IMR-90 (cell line): Measurements from ENCODE around the gene NTN4. TPM values are rescaled to one million over a fixed set of nuclear protein-coding genes. Genes with fewer than 3 reads are reported as not detected.

Experiments
- ATAC-seq: fragments of 200-7000 bp; cut with Tn5 transposase; 2 replicates; pipeline ENCODE4 v1.9.1; 2020; ENCODE audit warnings: low read depth, mild to moderate bottlenecking, moderate library complexity
- BruUV-seq: library from RNA; stranded (reverse); fragments of 400-500 nt; replicated peaks from 2 replicates; lab custom pipeline; 2021; lab: Mats Ljungman, UMichigan
- CTCF ChIA-PET: fragments of 300-600 bp; formaldehyde crosslinking; extraction: SDS; loops from one replicate; lab custom pipeline; 2021; ENCODE audit warnings: antibody characterized with exemption; lab: Yijun Ruan, JAX
- POLR2A ChIA-PET: fragments of 300-600 bp; sonication (Branson Sonifier 250); formaldehyde crosslinking; loops from one replicate; lab custom pipeline; 2022; ENCODE audit warnings: antibody characterized with exemption; ENCODE audit not compliant: unreplicated experiment; lab: Charles Lee
- DNase-seq: peaks from one replicate; pipeline ENCODE4 v3.0.0; 2013
- H2AFZ ChIP-seq: replicated peaks from 2 replicates; pipeline ENCODE3; 2013; ENCODE audit warnings: low read length, mild to moderate bottlenecking; ENCODE audit not compliant: poor library complexity
- H2AK5ac ChIP-seq: 2 replicates; pipeline ENCODE4 v1.6.1; 2013; ENCODE audit warnings: low read depth, low read length, inconsistent platforms
- H2AK9ac ChIP-seq: replicated peaks from 2 replicates; pipeline ENCODE3; 2013; ENCODE audit warnings: mild to moderate bottlenecking, low read depth, low read length, moderate library complexity; ENCODE audit not compliant: poor library complexity
- H2BK120ac ChIP-seq: 2 replicates; pipeline ENCODE4 v1.6.1; 2013; ENCODE audit warnings: low read depth, low read length, inconsistent platforms
- H2BK15ac ChIP-seq: 3 replicates; pipeline ENCODE4 v1.6.1; 2013; ENCODE audit warnings: low read depth, low read length, inconsistent platforms
- H2BK20ac ChIP-seq: 2 replicates; pipeline ENCODE4 v1.6.1; 2013; ENCODE audit warnings: low read depth, mild to moderate bottlenecking, inconsistent platforms, low read length, moderate library complexity
- H2BK5ac ChIP-seq: 2 replicates; pipeline ENCODE4 v1.6.1; 2013; ENCODE audit warnings: mild to moderate bottlenecking, low read depth, low read length, inconsistent platforms; ENCODE audit not compliant: poor library complexity, severe bottlenecking
- H3K14ac ChIP-seq: replicated peaks from 2 replicates; pipeline ENCODE4 v1.6.1; 2013; ENCODE audit warnings: low read depth, low read length, inconsistent platforms
- H3K18ac ChIP-seq: 2 replicates; pipeline ENCODE4 v1.6.1; 2013; ENCODE audit warnings: low read depth, low read length, control low read depth
- H3K23ac ChIP-seq: 2 replicates; pipeline ENCODE4 v1.6.1; 2013; ENCODE audit warnings: low read depth, low read length, inconsistent platforms
- H3K27ac ChIP-seq: 2 replicates; pipeline ENCODE4 v1.5.1; 2013; ENCODE audit warnings: mild to moderate bottlenecking, control low read depth, low read length; ENCODE audit not compliant: insufficient read depth
- H3K27me3 ChIP-seq: 2 replicates; pipeline ENCODE4 v1.6.1; 2013; ENCODE audit warnings: low read length; ENCODE audit not compliant: control insufficient read depth, insufficient read depth
- H3K36me3 ChIP-seq: 2 replicates; pipeline ENCODE4 v1.6.1; 2013; ENCODE audit warnings: low read length, mixed read lengths; ENCODE audit not compliant: control insufficient read depth, insufficient read depth
- H3K4ac ChIP-seq: 2 replicates; pipeline ENCODE4 v1.6.1; 2013; ENCODE audit warnings: low read depth, low read length, inconsistent platforms
- H3K4me1 ChIP-seq: 2 replicates; pipeline ENCODE4 v1.6.1; 2013; ENCODE audit warnings: low read length, mixed read lengths; ENCODE audit not compliant: control insufficient read depth, insufficient read depth
- H3K4me2 ChIP-seq: 2 replicates; pipeline ENCODE4 v1.6.1; 2013; ENCODE audit warnings: low read depth, mild to moderate bottlenecking, control low read depth, low read length, moderate library complexity
- H3K4me3 ChIP-seq: 2 replicates; pipeline ENCODE4 v1.5.1; 2013; ENCODE audit warnings: low read depth, mild to moderate bottlenecking, control low read depth, low read length, moderate library complexity; ENCODE audit not compliant: insufficient read depth
- H3K56ac ChIP-seq: 2 replicates; pipeline ENCODE4 v1.6.1; 2013; ENCODE audit warnings: low read length, inconsistent platforms; ENCODE audit not compliant: insufficient read depth; ENCODE audit errors: extremely low read depth
- H3K79me1 ChIP-seq, 2 experiments: 2 replicates each; pipeline ENCODE4 v1.6.1; 2013; ENCODE audit warnings: low read length in 2 of 2, inconsistent platforms in 1 of 2, low read depth in 1 of 2
- H3K9ac ChIP-seq: 2 replicates; pipeline ENCODE4 v1.6.1; 2013; ENCODE audit warnings: low read depth, low read length, control low read depth
- H3K9me1 ChIP-seq: 2 replicates; pipeline ENCODE4 v1.6.1; 2013; ENCODE audit warnings: low read length, inconsistent platforms; ENCODE audit not compliant: insufficient read depth
- H3K9me3 ChIP-seq: 2 replicates; pipeline ENCODE4 v1.6.1; 2013; ENCODE audit warnings: low read length; ENCODE audit not compliant: control insufficient read depth, insufficient read depth
- H4K20me1 ChIP-seq: 2 replicates; pipeline ENCODE4 v1.6.1; 2013; ENCODE audit warnings: low read length, inconsistent platforms; ENCODE audit not compliant: insufficient read depth
- H4K5ac ChIP-seq: 2 replicates; pipeline ENCODE4 v1.6.1; 2013; ENCODE audit warnings: mild to moderate bottlenecking, low read depth, low read length, control low read depth
- H4K8ac ChIP-seq, 2 experiments: 2 replicates each; pipeline ENCODE4 v1.6.1; 2013; ENCODE audit warnings: low read depth in 2 of 2, low read length in 2 of 2, control low read depth in 1 of 2, inconsistent platforms in 1 of 2
- H4K91ac ChIP-seq: 2 replicates; pipeline ENCODE4 v1.6.1; 2013; ENCODE audit warnings: low read depth, low read length, inconsistent platforms; ENCODE audit not compliant: insufficient read depth
- BHLHE40 ChIP-seq: fragments of 150-350 bp; IDR thresholded peaks from 2 replicates; pipeline ENCODE4 v1.6.1; 2016; ENCODE audit warnings: mild to moderate bottlenecking, low read depth, low read length
- CEBPB ChIP-seq: IDR thresholded peaks from 2 replicates; pipeline ENCODE4 v1.6.1; 2012; ENCODE audit warnings: low read depth, low read length, improper control_type of control experiment
- CHD1 ChIP-seq: IDR thresholded peaks from 2 replicates; pipeline ENCODE4 v1.6.1; 2012; ENCODE audit warnings: low read depth, low read length, improper control_type of control experiment
- ELK1 ChIP-seq: fragments of 150-350 bp; IDR thresholded peaks from 2 replicates; pipeline ENCODE4 v1.6.1; 2016; ENCODE audit warnings: low read depth, mild to moderate bottlenecking, low read length, moderate library complexity, borderline replicate concordance
- FOS ChIP-seq: fragments of 150-350 bp; IDR thresholded peaks from 2 replicates; pipeline ENCODE4 v1.6.1; 2016; ENCODE audit warnings: low read depth, low read length
- MAFK ChIP-seq: IDR thresholded peaks from 2 replicates; pipeline ENCODE4 v1.6.1; 2012; ENCODE audit warnings: low read depth, low read length, improper control_type of control experiment
- MAZ ChIP-seq: IDR thresholded peaks from 2 replicates; pipeline ENCODE4 v1.6.1; 2012; ENCODE audit warnings: low read depth, mild to moderate bottlenecking, low read length, improper control_type of control experiment, moderate library complexity, borderline replicate concordance
- MXI1 ChIP-seq: IDR thresholded peaks from 2 replicates; pipeline ENCODE4 v1.6.1; 2012; ENCODE audit warnings: low read depth, mild to moderate bottlenecking, low read length, moderate library complexity, borderline replicate concordance
- NFE2L2 ChIP-seq: fragments of 150-350 bp; IDR thresholded peaks from 2 replicates; pipeline ENCODE4 v1.6.1; 2016; ENCODE audit warnings: low read depth, mild to moderate bottlenecking, low read length
- POLR2A ChIP-seq: IDR thresholded peaks from 2 replicates; pipeline ENCODE4 v1.6.1; 2012; ENCODE audit warnings: mild to moderate bottlenecking, low read depth, low read length
- RAD21 ChIP-seq: IDR thresholded peaks from 2 replicates; pipeline ENCODE4 v1.6.1; 2012; ENCODE audit warnings: low read length, improper control_type of control experiment
- RCOR1 ChIP-seq: IDR thresholded peaks from 2 replicates; pipeline ENCODE4 v1.6.1; 2012; ENCODE audit warnings: mild to moderate bottlenecking, low read length, improper control_type of control experiment; ENCODE audit not compliant: insufficient replicate concordance
- RFX5 ChIP-seq: IDR thresholded peaks from 2 replicates; pipeline ENCODE4 v1.8.0; 2012; ENCODE audit warnings: low read depth, mild to moderate bottlenecking, low read length, moderate library complexity
- SMC3 ChIP-seq: fragments of 150-350 bp; IDR thresholded peaks from 2 replicates; pipeline ENCODE4 v1.6.1; 2016; ENCODE audit warnings: low read depth, mild to moderate bottlenecking, antibody characterized with exemption, low read length, moderate library complexity
- USF2 ChIP-seq: fragments of 150-350 bp; IDR thresholded peaks from 2 replicates; pipeline ENCODE4 v1.6.1; 2017; ENCODE audit warnings: mild to moderate bottlenecking, antibody characterized with exemption, low read length, low read depth
- WGBS, 2 experiments: methylation state at CpG; one replicate each; pipeline versions ENCODE4 v1.1.5 to v1.1.7; 2013; ENCODE audit warnings: missing lambda C conversion rate in 2 of 2; ENCODE audit not compliant: insufficient read length in 1 of 2; ENCODE audit errors: extremely low coverage in 2 of 2; 5-methylcytosine and 5-hydroxymethylcytosine counted together
- dilution Hi-C: fragments of 300-500 bp; cut with HindIII; formaldehyde crosslinking; loops from one replicate; pipeline ENCODE4 v1.14.3; 2018; ENCODE audit warnings: low sequenced_read_pairs; ENCODE audit not compliant: unreplicated experiment
- in situ Hi-C: fragments of 300-500 bp; cut with MboI; formaldehyde crosslinking; loops from 3 replicates; pipeline ENCODE4 v1.14.3; 2019; ENCODE audit warnings: low sequenced_read_pairs, inconsistent platforms, mixed read lengths
- intact Hi-C: fragments of 100-400 bp; cut with micrococcal nuclease; formaldehyde crosslinking; loops from 2 replicates; pipeline ENCODE4 v1.10.0; 2022
- polyA plus RNA-seq, 3 experiments: library from polyadenylated mRNA; depleted of rRNA; stranded (reverse); fragments of >200 nt; gene quantifications; 2 replicates each; pipeline ENCODE4 v1.2.3, GENCODE V29; 2012; ENCODE audit warnings: low replicate concordance in 1 of 3
- total RNA-seq: library from RNA; depleted of rRNA; stranded (reverse); fragments of >200 nt; gene quantifications from 2 replicates; pipeline ENCODE4 v1.2.3, GENCODE V29; 2012
- TF ChIP-seq, protein P1 (sequence below): conservative IDR thresholded peaks from 2 replicates; pipeline ENCODE4 v1.5.1; 2012; ENCODE audit warnings: mild to moderate bottlenecking, low read depth, low read length, improper control_type of control experiment

The NTN4 gene
- total and polyA plus RNA-seq, 2 of the 4 experiments (the other 2 are of a cell fraction): 54.6 to 56.6 TPM

DNA sequence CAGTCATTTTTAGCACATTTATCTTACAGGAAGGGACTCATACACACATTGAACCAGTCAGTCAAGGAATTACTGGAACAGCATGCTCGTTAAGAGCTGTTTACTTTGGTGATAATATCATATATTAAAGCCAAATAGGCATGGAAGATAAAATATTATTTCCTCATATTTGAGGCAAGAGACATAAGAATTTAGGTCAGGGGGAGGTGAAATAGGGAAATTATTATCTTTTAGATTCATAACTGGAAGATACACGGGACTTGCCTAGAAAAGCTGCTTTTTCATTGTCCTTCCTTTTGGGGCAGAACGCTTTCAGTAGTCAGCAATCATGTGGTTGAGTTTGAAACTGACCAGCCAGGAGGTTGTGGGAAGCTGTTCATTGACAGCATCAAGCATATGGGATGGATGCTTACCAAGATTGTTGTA is 72.5 kb downstream of the NTN4 start:
- Histone ChIP-seq H3K9me3 (no peaks in the 10 kb centered on the region), H4K8ac (no peak overlapping the region), H3K4me3 (no peak overlapping the region), H3K4me2 (no peak overlapping the region), H2AK9ac (no peak overlapping the region), H2BK20ac (no peak overlapping the region), H3K9me1 (peaks cover 2% of the 10 kb centered on the region; the same call in 1 of the 2 replicates), H3K23ac (no peak overlapping the region), H3K14ac (0 out of 2 replicates have a peak overlapping the region, but pooled peaks have one; percentile 5), H2BK5ac (no peak overlapping the region), H3K79me1 (peaks cover 0 to 18% of the 10 kb centered on the region in 2 experiments; a peak in 2 of 4 replicates), H3K56ac (no peak overlapping the region), H3K36me3 (peaks cover 9% of the 10 kb centered on the region), H4K91ac (no peak overlapping the region), H2AK5ac (no peak overlapping the region), H2BK120ac (no peak overlapping the region), H3K4me1 (no peaks in the 10 kb centered on the region), H4K5ac (no peak overlapping the region), H2AFZ (no peak overlapping the region), H3K27me3 (no peaks in the 10 kb centered on the region), H2BK15ac (no peak overlapping the region), H3K9ac (no peak overlapping the region), H3K4ac (no peak overlapping the region), H3K27ac (no peak overlapping the region), H4K20me1 (no peaks in the 10 kb centered on the region), H3K18ac (no peak overlapping the region)
- BruUV-seq: no TSS peak
- intact Hi-C loops: no loop called here
- WGBS, 2 experiments: 80% methylated on average over 2 of the region's 3 CpGs; no CpG with 5 or more reads in 1 of the 2 experiments
- dilution Hi-C loops: no loop called here
- ChIA-PET POLR2A (no interaction called here), CTCF (interaction anchor here (0.6 kb wide), 1 partner anchor 108 kb away, joined by 4 read pairs; no protein-coding TSS in a partner anchor)
- in situ Hi-C loops: no loop called here
- DNase-seq (no peak), ATAC-seq (no peak)
- TF ChIP-seq RCOR1 (no peak), CHD1 (no peak), FOS (no peak), POLR2A (no peak), RFX5 (no peak), ELK1 (no peak), BHLHE40 (no peak), MAZ (no peak), SMC3 (no peak), NFE2L2 (no peak), RAD21 (no peak), MXI1 (no peak), USF2 (no peak), MAFK (no peak), CEBPB (no peak)
- TF ChIP-seq, protein P1, sequence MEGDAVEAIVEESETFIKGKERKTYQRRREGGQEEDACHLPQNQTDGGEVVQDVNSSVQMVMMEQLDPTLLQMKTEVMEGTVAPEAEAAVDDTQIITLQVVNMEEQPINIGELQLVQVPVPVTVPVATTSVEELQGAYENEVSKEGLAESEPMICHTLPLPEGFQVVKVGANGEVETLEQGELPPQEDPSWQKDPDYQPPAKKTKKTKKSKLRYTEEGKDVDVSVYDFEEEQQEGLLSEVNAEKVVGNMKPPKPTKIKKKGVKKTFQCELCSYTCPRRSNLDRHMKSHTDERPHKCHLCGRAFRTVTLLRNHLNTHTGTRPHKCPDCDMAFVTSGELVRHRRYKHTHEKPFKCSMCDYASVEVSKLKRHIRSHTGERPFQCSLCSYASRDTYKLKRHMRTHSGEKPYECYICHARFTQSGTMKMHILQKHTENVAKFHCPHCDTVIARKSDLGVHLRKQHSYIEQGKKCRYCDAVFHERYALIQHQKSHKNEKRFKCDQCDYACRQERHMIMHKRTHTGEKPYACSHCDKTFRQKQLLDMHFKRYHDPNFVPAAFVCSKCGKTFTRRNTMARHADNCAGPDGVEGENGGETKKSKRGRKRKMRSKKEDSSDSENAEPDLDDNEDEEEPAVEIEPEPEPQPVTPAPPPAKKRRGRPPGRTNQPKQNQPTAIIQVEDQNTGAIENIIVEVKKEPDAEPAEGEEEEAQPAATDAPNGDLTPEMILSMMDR: no peak
